ENCODE results near the gene KIF21B.

The KIF21B gene

GRCh38 chr1:201048521-201048920, 25.0 kb upstream of the KIF21B start:
- DNase-seq = no peak

- no peak for DNase-seq
Measured at GRCh38 chr1:201044119-201044518, 20.6 kb upstream of the KIF21B start.

- DNase-seq = peak; percentile 57
Measured at GRCh38 chr1:201042779-201043461, 19.4 kb upstream of the KIF21B start.

GRCh38 chr1:201041011-201041410, 17.5 kb upstream of the KIF21B start:
- no peak for DNase-seq

GRCh38 chr1:201039876-201040275, 16.4 kb upstream of the KIF21B start:
- DNase-seq = no peak

GRCh38 chr1:201039418-201039817, 15.9 kb upstream of the KIF21B start:
- DNase-seq = no peak

- DNase-seq = no peak
Measured at GRCh38 chr1:201038186-201038876, 14.8 kb upstream of the KIF21B start.

GRCh38 chr1:201036188-201036842, 12.8 kb upstream of the KIF21B start:
- no peak for DNase-seq

- no peak for DNase-seq
Measured at GRCh38 chr1:201034671-201035070, 11.2 kb upstream of the KIF21B start.

- no peak for DNase-seq
Measured at GRCh38 chr1:201032408-201032807, 8.9 kb upstream of the KIF21B start.

- no peak for DNase-seq
Measured at GRCh38 chr1:201028461-201028889, 5.0 kb upstream of the KIF21B start.

- DNase-seq = no peak
Measured at GRCh38 chr1:201026836-201027235, 3.3 kb upstream of the KIF21B start.

GRCh38 chr1:201026234-201026633, 2.7 kb upstream of the KIF21B start:
- no peak for DNase-seq

- no peak for DNase-seq
Measured at GRCh38 chr1:201025571-201026002, 2.1 kb upstream of the KIF21B start.

GRCh38 chr1:201024625-201024998, 1.1 kb upstream of the KIF21B start:
- DNase-seq = no peak

GRCh38 chr1:201023920-201024624, 558 bp upstream of the KIF21B start:
- no peak for DNase-seq

- peak; percentile 27 for DNase-seq
Measured at GRCh38 chr1:201022820-201023516, 546 bp downstream of the KIF21B start.

GRCh38 chr1:201022493-201022819, 1.1 kb downstream of the KIF21B start:
- no peak for DNase-seq

- DNase-seq = no peak
Measured at GRCh38 chr1:201021630-201022492, 1.7 kb downstream of the KIF21B start.

GRCh38 chr1:201020721-201021629, 2.5 kb downstream of the KIF21B start:
- DNase-seq = no peak
